Measurements from ENCODE around the gene ITPR1.

The ITPR1 gene

DNA sequence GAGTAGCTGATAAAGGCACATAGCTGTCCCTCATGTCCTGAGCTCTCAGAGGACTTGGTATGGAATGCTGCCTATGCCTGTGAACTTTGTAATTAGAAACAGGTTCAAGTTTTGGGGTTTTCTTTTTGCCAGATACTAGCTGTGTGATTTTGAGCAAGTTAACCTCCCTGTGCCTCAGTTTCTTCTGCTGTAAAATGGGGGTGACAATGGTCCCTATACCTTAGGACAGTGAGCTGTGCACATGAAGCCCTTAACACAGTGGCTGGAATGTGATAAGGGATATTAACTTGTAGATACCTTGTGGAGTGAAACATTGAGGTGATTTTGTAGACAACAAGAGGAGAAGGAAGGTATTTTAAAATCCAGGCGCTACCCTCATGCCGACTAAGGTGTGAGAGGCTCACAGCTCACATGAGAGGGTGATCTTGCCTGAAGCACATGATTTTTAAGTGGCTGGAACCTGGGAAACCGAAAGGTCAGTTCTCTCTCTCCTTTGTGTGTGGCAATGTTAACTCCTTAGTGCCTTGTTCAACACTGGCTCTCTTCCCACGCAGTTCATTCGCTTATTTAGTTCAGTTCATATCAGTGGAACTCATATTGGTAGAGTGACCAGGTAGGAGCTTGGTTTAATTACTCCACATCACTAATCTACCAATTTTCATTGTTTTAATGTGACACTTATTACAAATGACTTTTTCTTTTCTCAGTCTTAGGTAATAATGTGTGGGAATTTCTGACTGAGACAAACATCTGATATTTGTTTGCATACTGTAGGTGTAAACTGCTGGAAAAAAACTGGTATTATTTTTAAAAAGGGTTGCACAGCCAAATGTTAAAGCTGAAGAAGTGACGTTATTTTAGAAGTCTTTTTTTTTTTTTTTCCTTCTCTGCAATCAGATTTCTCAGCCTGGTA, 236.2 kb downstream of the ITPR1 start:
- no peak for DNase-seq

DNA sequence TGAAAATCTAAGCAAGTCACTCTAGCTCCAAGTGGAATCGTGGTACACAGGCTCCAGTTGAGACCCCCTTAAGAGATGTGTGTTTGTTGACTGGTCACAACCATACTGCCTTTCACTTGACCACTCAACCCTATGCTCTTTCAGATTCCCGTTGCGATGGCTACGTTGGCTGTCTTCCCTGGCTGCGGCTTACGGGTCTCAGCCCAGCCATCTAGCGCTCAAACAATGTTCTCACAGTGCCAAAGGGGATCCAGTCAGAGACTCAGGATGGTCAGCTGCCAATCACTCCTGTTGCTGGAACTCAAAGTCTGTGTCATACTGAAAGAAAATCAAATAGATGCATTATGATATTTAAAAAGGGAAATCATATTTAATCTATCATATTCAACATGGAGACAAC, 237.6 kb downstream of the ITPR1 start:
- no peak for DNase-seq

DNA sequence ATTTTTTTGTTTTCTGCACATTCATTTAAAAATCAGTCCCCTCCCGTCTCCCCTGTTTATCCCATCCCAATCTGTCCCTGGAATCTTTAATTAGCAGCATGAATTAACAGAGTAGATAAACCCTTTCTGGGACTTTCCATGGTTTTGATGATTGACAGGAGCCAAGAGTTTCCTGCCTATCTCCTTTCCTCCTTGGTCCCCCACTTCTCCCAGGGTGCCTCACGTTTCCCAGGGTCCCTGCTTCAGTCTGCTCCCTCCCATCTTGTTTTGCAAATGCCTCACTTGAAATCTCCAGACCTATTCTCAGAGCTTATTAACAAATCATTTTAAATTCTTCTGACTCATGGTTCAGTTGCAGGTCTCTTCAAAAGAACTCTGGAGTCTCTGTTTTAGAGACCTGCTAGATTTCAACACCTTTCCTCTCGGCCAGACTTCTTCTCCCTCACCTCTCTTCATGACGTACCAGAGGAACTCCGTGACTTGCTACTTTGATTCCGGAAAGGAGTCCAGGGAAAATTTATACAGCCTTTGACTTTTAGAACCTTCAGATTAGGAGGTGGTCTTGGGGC, 238.5 kb downstream of the ITPR1 start:
- DNase-seq: no peak

- no peak for DNase-seq
These were observed 239.8 kb downstream of the ITPR1 start for GRCh38 chr3:4732925-4733324.

GRCh38 chr3:4734454-4734853, 241.3 kb downstream of the ITPR1 start:
- DNase-seq: no peak

- DNase-seq: no peak
These were observed 242.1 kb downstream of the ITPR1 start for GRCh38 chr3:4735243-4735642.

- no peak for DNase-seq
These were observed 243.2 kb downstream of the ITPR1 start for GRCh38 chr3:4736284-4736861.

GRCh38 chr3:4738737-4739274, 245.7 kb downstream of the ITPR1 start:
- DNase-seq: no peak

DNA sequence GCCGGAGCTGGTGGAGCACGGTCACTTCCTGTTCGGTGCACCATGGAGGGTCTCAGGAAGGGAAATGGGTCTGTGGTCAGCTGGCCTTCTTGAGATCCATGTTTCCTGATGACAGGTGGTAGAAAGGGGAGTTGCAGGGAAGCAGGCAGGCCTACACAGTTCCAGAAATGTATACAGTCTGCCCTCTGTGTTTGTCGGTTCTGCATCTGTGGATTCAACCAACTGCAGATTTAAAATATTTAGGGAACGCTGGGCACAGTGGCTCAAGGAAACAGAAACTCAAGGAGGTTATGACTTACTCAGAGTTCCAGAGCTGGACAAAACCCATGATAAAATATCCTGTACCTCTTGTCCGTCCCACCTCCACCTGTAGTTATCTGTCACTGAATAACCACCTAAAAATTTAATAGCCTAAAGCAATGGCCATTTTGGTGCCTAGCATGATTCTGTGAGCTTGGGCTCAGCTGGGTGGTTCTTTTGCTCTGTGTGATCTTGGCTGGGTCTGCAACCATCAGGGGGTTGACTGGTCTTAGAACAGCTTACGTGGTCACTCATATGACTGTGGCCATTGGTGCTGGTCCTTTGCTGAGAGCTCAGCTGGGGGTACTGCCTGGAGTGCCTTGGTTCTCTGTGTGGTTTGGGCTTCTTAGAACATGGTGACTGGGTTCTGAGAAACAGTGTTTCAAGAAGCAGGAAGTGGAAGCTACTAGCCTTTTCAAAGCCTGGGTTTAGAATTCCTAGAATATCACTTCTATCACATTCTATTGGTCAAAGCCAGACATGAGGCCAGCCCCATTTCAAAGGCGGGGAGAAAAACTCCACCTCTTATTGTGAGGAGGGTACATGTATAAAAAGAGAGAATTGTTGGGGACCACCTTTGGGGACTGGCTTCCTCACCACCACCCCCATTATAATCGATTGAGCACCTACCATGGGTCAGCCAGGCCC, 246.4 kb downstream of the ITPR1 start:
- DNase-seq: no peak

DNA sequence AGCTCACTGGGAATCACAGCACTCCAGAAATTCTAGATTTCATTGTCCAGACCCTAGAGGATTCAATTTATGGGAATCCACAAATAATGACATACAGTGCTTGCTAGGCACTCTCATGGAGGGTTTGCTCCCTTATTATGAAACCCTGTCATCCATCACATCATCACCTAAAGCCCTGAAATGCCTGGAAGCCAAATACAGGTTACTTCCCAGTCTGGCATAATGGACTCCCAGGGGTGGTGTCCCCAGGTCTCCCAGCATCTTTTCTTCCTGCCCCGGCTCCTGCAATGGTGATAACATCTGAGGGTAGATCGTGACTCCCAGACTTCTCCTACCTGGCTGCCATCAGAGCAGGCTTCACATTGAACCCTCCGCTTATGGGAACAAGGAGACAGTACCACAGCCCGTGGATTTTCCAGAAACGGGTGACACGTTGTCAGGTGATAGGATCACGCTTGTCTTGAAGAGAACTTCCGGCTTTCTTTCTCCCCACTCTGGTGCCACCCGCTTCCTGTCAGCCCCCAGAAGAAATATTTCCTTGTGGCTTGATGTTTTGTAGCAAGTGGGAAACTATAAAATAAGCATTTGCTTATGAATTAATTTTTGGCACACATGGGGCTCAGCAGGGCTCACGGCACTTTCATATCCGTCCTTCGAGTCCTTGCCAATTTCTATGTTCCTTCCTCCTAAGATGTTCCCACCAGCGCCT, 247.4 kb downstream of the ITPR1 start:
- no peak for DNase-seq

- DNase-seq: no peak
These were observed 247.9 kb downstream of the ITPR1 start for GRCh38 chr3:4741106-4741403.

GRCh38 chr3:4741404-4742307, 248.5 kb downstream of the ITPR1 start:
- DNase-seq: no peak

DNA sequence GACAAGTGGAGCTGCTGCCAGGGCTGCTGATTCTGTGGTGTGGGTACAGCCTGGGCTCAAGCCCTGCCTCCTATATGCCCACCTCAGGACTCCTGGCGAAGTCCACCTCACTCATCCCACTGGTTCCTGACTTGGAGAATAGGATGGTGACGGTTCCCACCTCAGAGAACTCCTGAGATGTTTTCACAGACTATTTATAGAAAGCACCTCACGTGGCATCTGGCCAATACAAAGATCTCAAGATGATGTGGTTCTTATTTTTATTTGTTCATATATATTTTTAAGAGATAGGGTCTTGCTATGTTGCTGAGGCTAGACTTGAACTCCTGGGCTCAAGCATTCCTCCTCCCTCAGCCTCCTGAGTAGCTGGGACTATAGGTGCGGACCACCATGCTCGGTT, 249.2 kb downstream of the ITPR1 start:
- DNase-seq: no peak

- DNase-seq: no peak
These were observed 250.2 kb downstream of the ITPR1 start for GRCh38 chr3:4743371-4743770.

GRCh38 chr3:4744405-4745234, 251.5 kb downstream of the ITPR1 start:
- DNase-seq: no peak

DNA sequence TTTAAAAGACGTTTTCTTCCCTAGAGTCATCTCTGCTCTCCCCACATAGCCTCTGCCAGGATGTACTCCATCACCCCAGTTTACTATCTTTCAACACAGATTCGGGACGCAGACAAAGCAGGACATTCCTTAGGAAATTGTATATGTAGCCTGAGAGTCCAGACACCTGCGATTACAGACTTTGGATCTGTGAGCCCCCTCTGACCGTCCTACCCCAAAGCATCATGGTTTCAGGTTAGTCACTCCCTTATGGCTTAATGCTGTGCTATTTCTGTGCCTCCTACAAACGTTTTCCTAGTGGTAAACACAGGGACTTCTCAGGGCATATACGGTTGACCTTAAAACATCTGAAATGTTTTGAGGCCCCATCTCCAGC, 252.1 kb downstream of the ITPR1 start:
- no peak for DNase-seq

- DNase-seq: no peak
These were observed 253.3 kb downstream of the ITPR1 start for GRCh38 chr3:4746241-4746958.

- no peak for DNase-seq
These were observed 255.0 kb downstream of the ITPR1 start for GRCh38 chr3:4748127-4748526.

DNA sequence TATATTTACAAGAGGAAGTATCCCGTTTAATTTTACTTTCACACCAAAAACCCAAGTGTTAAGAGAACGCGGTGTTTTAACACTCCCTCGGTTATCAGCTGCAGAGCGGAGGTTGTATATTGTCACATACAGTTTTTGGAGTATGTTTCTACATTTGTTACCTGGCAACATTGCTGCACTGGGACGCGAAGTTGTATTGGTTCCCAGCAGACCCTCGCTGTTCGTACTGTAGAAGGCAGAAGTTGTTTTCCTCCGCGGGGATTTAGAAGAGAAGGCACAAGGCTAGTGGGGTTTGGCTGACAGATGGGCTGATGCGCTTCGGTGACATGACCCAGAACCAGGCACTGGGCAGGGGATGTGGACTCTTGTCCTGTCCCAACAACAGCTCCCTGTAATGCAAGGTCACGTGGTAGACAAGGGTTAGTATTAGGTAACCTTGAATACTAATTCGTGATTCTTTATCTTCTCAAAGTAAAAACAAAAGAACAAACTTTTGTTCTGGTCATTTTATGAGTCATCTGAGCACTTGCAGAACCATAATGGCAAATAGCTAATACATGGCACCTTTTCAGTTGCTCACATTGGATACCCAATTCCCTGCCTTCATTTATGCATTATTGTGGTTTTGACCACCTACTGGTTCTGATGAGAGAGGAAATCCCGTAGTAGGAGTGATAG, 255.7 kb downstream of the ITPR1 start:
- no peak for DNase-seq
